ENCODE results near the gene TNFAIP8L3.

The TNFAIP8L3 gene

DNA sequence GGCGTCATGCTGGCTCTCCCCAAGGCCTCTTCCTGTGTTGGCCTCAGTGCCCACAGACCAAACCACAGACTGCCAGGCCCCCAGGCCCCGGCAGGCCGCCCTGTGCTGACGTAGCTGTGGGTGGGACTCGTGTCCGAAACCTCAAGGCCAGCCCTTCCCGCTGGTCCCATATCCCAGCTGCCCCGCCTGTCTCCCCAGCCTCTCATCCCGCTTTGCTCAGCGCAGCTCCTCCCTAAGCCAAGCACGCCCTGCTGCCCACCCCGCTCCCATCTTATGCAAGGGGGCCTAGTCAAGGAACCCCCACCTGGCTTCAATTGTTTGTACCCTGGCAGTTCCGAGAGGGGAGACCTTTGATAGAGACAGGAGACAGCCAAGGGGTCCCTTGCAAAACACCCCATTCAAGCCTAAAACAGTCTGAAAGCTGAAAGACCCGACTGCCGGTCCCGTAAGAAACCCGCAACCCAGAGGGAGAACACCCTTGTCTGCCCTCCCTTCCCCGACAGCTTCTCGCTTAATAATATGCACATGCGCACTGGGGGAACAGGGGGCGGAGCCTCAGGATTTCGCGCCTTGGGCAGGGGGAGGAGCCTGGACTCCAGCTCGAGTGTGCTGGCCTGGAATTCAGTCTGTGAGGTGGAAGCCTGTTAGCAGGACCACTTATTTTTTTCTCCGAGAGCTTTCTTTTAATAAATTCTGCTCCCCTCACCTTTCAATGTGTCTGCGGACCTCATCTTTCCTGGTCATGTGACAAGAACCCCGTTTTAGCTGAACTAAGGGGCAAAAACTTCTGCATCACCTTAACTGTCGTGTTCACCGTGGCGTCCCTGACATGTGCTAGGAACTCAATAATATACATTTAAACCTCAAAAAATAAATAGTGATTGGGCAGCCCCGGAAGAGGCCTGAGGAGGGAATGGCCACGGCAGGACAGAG lies 17.2 kb downstream of the TNFAIP8L3 start:
- ATAC-seq = no peak
- TF ChIP-seq RARB (CRISPR knock-in tag; IDR thresholded peaks at IDR 0.05) (no peak), OSR1 (CRISPR knock-in tag; IDR thresholded peaks at IDR 0.05) (no peak), SNAI2 (CRISPR knock-in tag; IDR thresholded peaks at IDR 0.05) (no peak), TOX (CRISPR knock-in tag; IDR thresholded peaks at IDR 0.05; ENCODE audit: borderline replicate concordance) (no peak)
- TF ChIP-seq, protein P1, sequence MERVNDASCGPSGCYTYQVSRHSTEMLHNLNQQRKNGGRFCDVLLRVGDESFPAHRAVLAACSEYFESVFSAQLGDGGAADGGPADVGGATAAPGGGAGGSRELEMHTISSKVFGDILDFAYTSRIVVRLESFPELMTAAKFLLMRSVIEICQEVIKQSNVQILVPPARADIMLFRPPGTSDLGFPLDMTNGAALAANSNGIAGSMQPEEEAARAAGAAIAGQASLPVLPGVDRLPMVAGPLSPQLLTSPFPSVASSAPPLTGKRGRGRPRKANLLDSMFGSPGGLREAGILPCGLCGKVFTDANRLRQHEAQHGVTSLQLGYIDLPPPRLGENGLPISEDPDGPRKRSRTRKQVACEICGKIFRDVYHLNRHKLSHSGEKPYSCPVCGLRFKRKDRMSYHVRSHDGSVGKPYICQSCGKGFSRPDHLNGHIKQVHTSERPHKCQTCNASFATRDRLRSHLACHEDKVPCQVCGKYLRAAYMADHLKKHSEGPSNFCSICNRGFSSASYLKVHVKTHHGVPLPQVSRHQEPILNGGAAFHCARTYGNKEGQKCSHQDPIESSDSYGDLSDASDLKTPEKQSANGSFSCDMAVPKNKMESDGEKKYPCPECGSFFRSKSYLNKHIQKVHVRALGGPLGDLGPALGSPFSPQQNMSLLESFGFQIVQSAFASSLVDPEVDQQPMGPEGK (CRISPR knock-in tag; IDR thresholded peaks at IDR 0.05; ENCODE audit: borderline replicate concordance) = no peak
- TF ChIP-seq, protein P2, sequence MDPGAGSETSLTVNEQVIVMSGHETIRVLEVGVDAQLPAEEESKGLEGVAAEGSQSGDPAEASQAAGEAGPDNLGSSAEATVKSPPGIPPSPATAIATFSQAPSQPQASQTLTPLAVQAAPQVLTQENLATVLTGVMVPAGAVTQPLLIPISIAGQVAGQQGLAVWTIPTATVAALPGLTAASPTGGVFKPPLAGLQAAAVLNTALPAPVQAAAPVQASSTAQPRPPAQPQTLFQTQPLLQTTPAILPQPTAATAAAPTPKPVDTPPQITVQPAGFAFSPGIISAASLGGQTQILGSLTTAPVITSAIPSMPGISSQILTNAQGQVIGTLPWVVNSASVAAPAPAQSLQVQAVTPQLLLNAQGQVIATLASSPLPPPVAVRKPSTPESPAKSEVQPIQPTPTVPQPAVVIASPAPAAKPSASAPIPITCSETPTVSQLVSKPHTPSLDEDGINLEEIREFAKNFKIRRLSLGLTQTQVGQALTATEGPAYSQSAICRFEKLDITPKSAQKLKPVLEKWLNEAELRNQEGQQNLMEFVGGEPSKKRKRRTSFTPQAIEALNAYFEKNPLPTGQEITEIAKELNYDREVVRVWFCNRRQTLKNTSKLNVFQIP (CRISPR knock-in tag; IDR thresholded peaks at IDR 0.05; ENCODE audit: borderline replicate concordance, low read depth) = no peak
- TF ChIP-seq, protein P3, sequence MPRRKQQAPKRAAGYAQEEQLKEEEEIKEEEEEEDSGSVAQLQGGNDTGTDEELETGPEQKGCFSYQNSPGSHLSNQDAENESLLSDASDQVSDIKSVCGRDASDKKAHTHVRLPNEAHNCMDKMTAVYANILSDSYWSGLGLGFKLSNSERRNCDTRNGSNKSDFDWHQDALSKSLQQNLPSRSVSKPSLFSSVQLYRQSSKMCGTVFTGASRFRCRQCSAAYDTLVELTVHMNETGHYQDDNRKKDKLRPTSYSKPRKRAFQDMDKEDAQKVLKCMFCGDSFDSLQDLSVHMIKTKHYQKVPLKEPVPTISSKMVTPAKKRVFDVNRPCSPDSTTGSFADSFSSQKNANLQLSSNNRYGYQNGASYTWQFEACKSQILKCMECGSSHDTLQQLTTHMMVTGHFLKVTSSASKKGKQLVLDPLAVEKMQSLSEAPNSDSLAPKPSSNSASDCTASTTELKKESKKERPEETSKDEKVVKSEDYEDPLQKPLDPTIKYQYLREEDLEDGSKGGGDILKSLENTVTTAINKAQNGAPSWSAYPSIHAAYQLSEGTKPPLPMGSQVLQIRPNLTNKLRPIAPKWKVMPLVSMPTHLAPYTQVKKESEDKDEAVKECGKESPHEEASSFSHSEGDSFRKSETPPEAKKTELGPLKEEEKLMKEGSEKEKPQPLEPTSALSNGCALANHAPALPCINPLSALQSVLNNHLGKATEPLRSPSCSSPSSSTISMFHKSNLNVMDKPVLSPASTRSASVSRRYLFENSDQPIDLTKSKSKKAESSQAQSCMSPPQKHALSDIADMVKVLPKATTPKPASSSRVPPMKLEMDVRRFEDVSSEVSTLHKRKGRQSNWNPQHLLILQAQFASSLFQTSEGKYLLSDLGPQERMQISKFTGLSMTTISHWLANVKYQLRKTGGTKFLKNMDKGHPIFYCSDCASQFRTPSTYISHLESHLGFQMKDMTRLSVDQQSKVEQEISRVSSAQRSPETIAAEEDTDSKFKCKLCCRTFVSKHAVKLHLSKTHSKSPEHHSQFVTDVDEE (CRISPR knock-in tag; IDR thresholded peaks at IDR 0.05) = no peak

DNA sequence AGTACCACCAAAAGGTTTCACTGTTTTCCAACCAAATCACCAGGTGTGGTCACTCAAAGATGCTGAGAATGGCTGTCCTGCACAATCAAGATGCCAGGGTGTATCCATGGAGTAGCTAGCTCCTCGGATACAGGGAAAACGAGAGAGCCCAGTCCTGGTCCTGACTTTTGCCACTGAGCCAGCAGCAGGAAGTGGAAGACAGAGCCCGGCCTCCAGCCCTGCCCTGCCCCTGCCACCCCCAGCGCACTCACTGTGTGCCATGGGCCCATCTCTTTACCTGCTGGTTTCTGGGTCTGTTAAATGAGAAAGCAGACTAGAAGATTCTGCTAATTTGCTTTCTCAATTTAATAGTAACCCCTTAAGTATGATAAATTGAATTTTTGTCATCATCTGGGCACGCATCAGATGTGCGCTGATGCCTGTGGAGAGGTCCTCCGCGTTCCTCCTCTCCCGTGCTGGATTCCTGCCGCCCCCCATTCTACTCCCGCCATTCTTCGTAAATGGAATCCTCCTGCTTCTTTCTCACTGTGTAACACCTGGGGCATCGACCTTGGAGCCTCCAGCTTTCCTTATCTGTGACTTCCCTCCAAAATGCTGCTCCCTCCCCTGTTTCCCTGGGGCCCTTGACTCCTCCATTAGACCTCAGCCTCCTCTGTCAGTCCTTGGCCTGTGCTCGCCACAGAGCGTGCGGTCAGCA lies 18.0 kb downstream of the TNFAIP8L3 start:
- TF ChIP-seq ARNTL (CRISPR knock-in tag; IDR thresholded peaks at IDR 0.05; ENCODE audit: borderline replicate concordance, low read depth) (no peak), ZNF70 (CRISPR knock-in tag; IDR thresholded peaks at IDR 0.05) (no peak), PPARA (CRISPR knock-in tag; IDR thresholded peaks at IDR 0.05; ENCODE audit: borderline replicate concordance) (no peak), TCF4 (CRISPR knock-in tag; IDR thresholded peaks at IDR 0.05; ENCODE audit: borderline replicate concordance) (no peak), ZFP3 (CRISPR knock-in tag; IDR thresholded peaks at IDR 0.05) (no peak), ISL1 (CRISPR knock-in tag; IDR thresholded peaks at IDR 0.05) (no peak), ESRRG (CRISPR knock-in tag; IDR thresholded peaks at IDR 0.05) (no peak), SNAI2 (CRISPR knock-in tag; IDR thresholded peaks at IDR 0.05) (no peak)
- TF ChIP-seq, protein P4, sequence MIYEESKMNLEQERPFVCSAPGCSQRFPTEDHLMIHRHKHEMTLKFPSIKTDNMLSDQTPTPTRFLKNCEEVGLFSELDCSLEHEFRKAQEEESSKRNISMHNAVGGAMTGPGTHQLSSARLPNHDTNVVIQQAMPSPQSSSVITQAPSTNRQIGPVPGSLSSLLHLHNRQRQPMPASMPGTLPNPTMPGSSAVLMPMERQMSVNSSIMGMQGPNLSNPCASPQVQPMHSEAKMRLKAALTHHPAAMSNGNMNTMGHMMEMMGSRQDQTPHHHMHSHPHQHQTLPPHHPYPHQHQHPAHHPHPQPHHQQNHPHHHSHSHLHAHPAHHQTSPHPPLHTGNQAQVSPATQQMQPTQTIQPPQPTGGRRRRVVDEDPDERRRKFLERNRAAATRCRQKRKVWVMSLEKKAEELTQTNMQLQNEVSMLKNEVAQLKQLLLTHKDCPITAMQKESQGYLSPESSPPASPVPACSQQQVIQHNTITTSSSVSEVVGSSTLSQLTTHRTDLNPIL (CRISPR knock-in tag; IDR thresholded peaks at IDR 0.05; ENCODE audit: low read depth) = no peak
- TF ChIP-seq, protein P2 (CRISPR knock-in tag; IDR thresholded peaks at IDR 0.05; ENCODE audit: borderline replicate concordance, low read depth) = no peak
- TF ChIP-seq, protein P3 (CRISPR knock-in tag; IDR thresholded peaks at IDR 0.05) = no peak
- ATAC-seq = no peak

Data from SK-N-SH treated with all-trans-retinoic acid at 6 μM for 48 hours (cell line).